Smooth muscle cell (in vitro differentiated cells): ENCODE results near the gene NINJ1. TPM values are rescaled to one million over a fixed set of nuclear protein-coding genes. Genes with fewer than 3 reads are reported as not detected.

Experiments
- DNase-seq: peaks from one replicate; lab custom pipeline; 2025; ENCODE audit not compliant: unreplicated experiment; lab: John Stamatoyannopoulos, UW
- H2AFZ ChIP-seq: fragments of 200-600 bp; sonication (generic); 2 replicates; pipeline ENCODE4 v1.6.0; 2016; ENCODE audit warnings: antibody characterized with exemption, low read depth, mild to moderate bottlenecking
- H3F3A ChIP-seq: fragments of 200-600 bp; sonication (generic); 2 replicates; pipeline ENCODE4 v1.6.0; 2017; ENCODE audit warnings: antibody characterized with exemption, low read depth
- H3K27ac ChIP-seq: fragments of 200-600 bp; sonication (generic); 2 replicates; pipeline ENCODE4 v1.5.1; 2016; ENCODE audit warnings: low read depth, mild to moderate bottlenecking
- H3K27me3 ChIP-seq: fragments of 200-600 bp; sonication (generic); 2 replicates; pipeline ENCODE4 v1.6.1; 2016; ENCODE audit warnings: low read depth, mild to moderate bottlenecking
- H3K36me3 ChIP-seq: fragments of 200-600 bp; sonication (generic); 2 replicates; pipeline ENCODE4 v1.5.1; 2016; ENCODE audit warnings: low read depth
- H3K4me1 ChIP-seq: fragments of 200-600 bp; sonication (generic); 2 replicates; pipeline ENCODE4 v1.5.1; 2016; ENCODE audit warnings: low read depth
- H3K4me2 ChIP-seq: fragments of 200-600 bp; sonication (generic); 2 replicates; pipeline ENCODE4 v1.6.0; 2016; ENCODE audit warnings: mild to moderate bottlenecking
- H3K4me3 ChIP-seq: fragments of 200-600 bp; sonication (generic); 2 replicates; pipeline ENCODE4 v1.5.1; 2016; ENCODE audit warnings: mild to moderate bottlenecking
- H3K79me2 ChIP-seq: fragments of 200-600 bp; sonication (generic); 2 replicates; pipeline ENCODE4 v1.6.0; 2016; ENCODE audit warnings: low read depth, mild to moderate bottlenecking
- H3K9ac ChIP-seq: fragments of 200-600 bp; sonication (generic); 2 replicates; pipeline ENCODE4 v1.6.0; 2016; ENCODE audit warnings: low read depth
- H3K9me3 ChIP-seq: fragments of 200-600 bp; sonication (generic); replicated peaks from 2 replicates; pipeline ENCODE4 v1.5.1; 2016; ENCODE audit warnings: low read depth
- H4K20me1 ChIP-seq: fragments of 200-600 bp; sonication (generic); 2 replicates; pipeline ENCODE4 v1.6.0; 2016; ENCODE audit warnings: low read depth
- CTCF ChIP-seq: fragments of 200-600 bp; sonication (generic); IDR thresholded peaks from 2 replicates; pipeline ENCODE4 v1.5.1; 2017; ENCODE audit warnings: borderline replicate concordance, mild to moderate bottlenecking, antibody characterized with exemption; ENCODE audit not compliant: insufficient read depth, poor library complexity, severe bottlenecking
- WGBS: methylation state at CpG from one replicate; pipeline ENCODE4 v1.1.7; 2016; ENCODE audit warnings: low lambda C conversion rate; 5-methylcytosine and 5-hydroxymethylcytosine counted together
- polyA plus RNA-seq: library from polyadenylated mRNA; unstranded; fragments of >200 nt; fragmentation: Nextera tagmentation; extraction: Ambion mirVana; gene quantifications from 2 replicates; pipeline ENCODE4 v1.2.1, GENCODE V29; 2016
- total RNA-seq: library from RNA; depleted of rRNA; stranded (reverse); fragments of >200 nt; gene quantifications from 2 replicates; pipeline ENCODE4 v1.2.3, GENCODE V29; 2014

NINJ1 gene
- total and polyA plus RNA-seq, 2 experiments from 2014 or later, result 34.3 to 53.7 TPM

DNA sequence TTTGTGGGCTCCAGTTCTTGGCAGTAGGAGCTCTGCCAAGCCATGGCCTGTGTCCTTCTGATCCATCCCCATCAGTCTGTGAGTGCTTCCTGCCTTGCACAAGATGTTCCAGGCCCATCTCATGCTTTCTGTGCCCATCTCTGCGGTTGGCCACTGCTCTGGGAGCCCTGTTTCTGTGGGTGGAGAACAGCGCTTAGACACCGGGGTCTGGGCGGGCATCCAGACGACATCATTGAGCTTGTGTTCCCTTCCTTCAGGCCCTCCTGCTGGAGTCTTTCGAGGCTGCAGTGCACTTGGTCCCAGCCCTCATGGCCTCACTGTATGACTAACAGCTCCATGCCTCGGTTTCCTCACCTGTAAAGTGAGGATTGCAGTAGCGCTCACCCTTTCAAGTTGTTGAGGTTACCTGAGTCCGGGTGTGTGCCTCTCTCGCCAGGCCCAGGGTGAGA lies 52.9 kb downstream of the NINJ1 start:
- DNase-seq, result no peak
- Histone ChIP-seq H3K9ac (peak overlapping the region; percentile 9), H3K36me3 (no peaks in the 10 kb centered on the region), H3K4me3 (no peak overlapping the region), H3K4me2 (no peak overlapping the region), H3F3A (peaks cover 8% of the 10 kb centered on the region), H3K4me1 (no peaks in the 10 kb centered on the region), H3K27me3 (no peaks in the 10 kb centered on the region), H3K9me3 (no peaks in the 10 kb centered on the region), H3K27ac (no peak overlapping the region), H2AFZ (no peak overlapping the region), H4K20me1 (no peaks in the 10 kb centered on the region), H3K79me2 (no peaks in the 10 kb centered on the region)
- no peak for TF ChIP-seq CTCF
- WGBS, result 95% methylated on average over 10 of the region's 10 CpGs

GRCh38 chr9:93080406-93080805 lies 53.6 kb downstream of the NINJ1 start:
- H3K27me3 ChIP-seq, result no peaks in the 10 kb centered on the region
- H3K79me2 ChIP-seq, result no peaks in the 10 kb centered on the region
- H3K9ac ChIP-seq, result no peak overlapping the region
- no peaks in the 10 kb centered on the region for H4K20me1 ChIP-seq
- H3K9me3 ChIP-seq, result no peaks in the 10 kb centered on the region
- H3K27ac ChIP-seq, result no peak overlapping the region
- no peak overlapping the region for H2AFZ ChIP-seq
- no peak overlapping the region for H3K4me2 ChIP-seq
- H3K36me3 ChIP-seq, result no peaks in the 10 kb centered on the region
- 93% methylated on average over 9 of the region's 9 CpGs for WGBS
- no peak for DNase-seq
- no peak for TF ChIP-seq CTCF
- H3K4me1 ChIP-seq, result no peaks in the 10 kb centered on the region
- peaks cover 8% of the 10 kb centered on the region for H3F3A ChIP-seq
- no peak overlapping the region for H3K4me3 ChIP-seq

DNA sequence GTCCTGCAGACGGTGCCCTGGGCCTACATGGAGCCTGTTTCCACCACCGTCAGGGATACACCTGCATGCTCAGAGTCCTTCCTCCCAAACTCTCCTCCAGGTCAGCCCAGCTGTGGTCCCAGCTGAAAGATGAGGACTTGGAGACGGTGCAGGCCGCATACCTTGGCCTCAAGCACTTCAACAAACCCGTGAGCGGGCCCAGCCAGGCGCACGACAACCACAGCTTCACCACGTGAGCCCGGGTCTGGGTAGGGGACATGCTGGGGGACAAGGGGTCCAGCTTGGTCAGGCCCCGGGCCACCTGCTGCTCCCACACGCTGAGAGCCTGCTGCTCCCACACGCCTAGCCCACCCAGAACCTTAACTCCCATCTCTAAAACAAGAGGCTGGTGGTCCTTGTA lies 54.7 kb downstream of the NINJ1 start:
- H4K20me1 ChIP-seq, result no peaks in the 10 kb centered on the region
- WGBS, result 97% methylated on average over 11 of the region's 13 CpGs

More for the DNA sequence above, 54.7 kb downstream of the NINJ1 start:
- Histone ChIP-seq H3K9me3 (no peaks in the 10 kb centered on the region), H3F3A (peaks cover 8% of the 10 kb centered on the region), H3K4me3 (no peak overlapping the region), H3K4me1 (no peaks in the 10 kb centered on the region), H3K36me3 (no peaks in the 10 kb centered on the region), H3K27ac (no peak overlapping the region), H3K79me2 (no peaks in the 10 kb centered on the region), H2AFZ (no peak overlapping the region), H3K9ac (no peak overlapping the region), H3K4me2 (no peak overlapping the region), H3K27me3 (no peaks in the 10 kb centered on the region)
- TF ChIP-seq CTCF, result no peak
- DNase-seq, result no peak
